B cell (primary cell): ENCODE measurements around the gene PDE3A. TPM values are rescaled to one million over a fixed set of nuclear protein-coding genes. Genes with fewer than 3 reads are reported as not detected.

Experiments
- ATAC-seq: fragments of 200-7000 bp; cut with Tn5 transposase; one replicate; pipeline ENCODE4 v1.10.0; 2021; ENCODE audit warnings: low read depth, mild to moderate bottlenecking, moderate number of reproducible peaks, moderate library complexity
- CTCF ChIA-PET: fragments of 350-600 bp; sonication (Branson Sonifier 250); formaldehyde crosslinking; loops from one replicate; lab custom pipeline; 2021; ENCODE audit warnings: antibody characterized with exemption, inconsistent platforms; lab: Charles Lee
- POLR2A ChIA-PET: fragments of 350-600 bp; sonication (Branson Sonifier 250); formaldehyde crosslinking; loops from one replicate; lab custom pipeline; 2021; ENCODE audit warnings: antibody characterized with exemption; lab: Charles Lee
- DNase-seq: peaks from one replicate; pipeline ENCODE4 v3.0.0; 2013
- H2AFZ ChIP-seq: 2 replicates; pipeline ENCODE4 v1.6.1; 2012; ENCODE audit warnings: mild to moderate bottlenecking, low read depth, low read length; ENCODE audit not compliant: insufficient read depth, poor library complexity, severe bottlenecking
- H3K27ac ChIP-seq, 2 donors: 1 replicate in 1 of 2; 2 replicates in 1 of 2; pipeline ENCODE4 v1.5.1; 2012 to 2013; ENCODE audit warnings: low read length in 2 of 2, mild to moderate bottlenecking in 2 of 2, moderate library complexity in 1 of 2
- H3K27me3 ChIP-seq, 4 experiments: fragments of 200-600 bp in 1 of 4; sonication (generic) in 1 of 4; replicated peaks in 1 of 4; 1 replicate in 2 of 4; 2 replicates in 2 of 4; pipeline versions ENCODE4 v1.6.1 to v1.7.0; 2013 to 2016; ENCODE audit warnings: low read length in 3 of 4, mild to moderate bottlenecking in 2 of 4, mixed read lengths in 1 of 4, moderate library complexity in 1 of 4; ENCODE audit not compliant: insufficient read depth in 4 of 4, control insufficient read depth in 3 of 4; ENCODE audit errors: control extremely low read depth in 1 of 4
- H3K36me3 ChIP-seq, 2 experiments: replicated peaks in 1 of 2; 1 replicate in 1 of 2; 2 replicates in 1 of 2; pipeline versions ENCODE4 v1.6.1 to v1.7.1; 2013; ENCODE audit warnings: low read length in 1 of 2; ENCODE audit not compliant: insufficient read depth in 2 of 2, control insufficient read depth in 1 of 2; ENCODE audit errors: control extremely low read depth in 1 of 2, extremely low read depth in 1 of 2
- H3K4me1 ChIP-seq, 2 donors: fragments of 200-600 bp in 1 of 2; sonication (generic) in 1 of 2; 1 replicate in 1 of 2; 2 replicates in 1 of 2; pipeline versions ENCODE4 v1.5.1 to v1.6.1; 2013 to 2017; ENCODE audit warnings: low read length in 2 of 2; ENCODE audit not compliant: control insufficient read depth in 2 of 2, insufficient read depth in 2 of 2
- H3K4me2 ChIP-seq: replicated peaks from 2 replicates; pipeline ENCODE3; 2012; ENCODE audit warnings: mild to moderate bottlenecking, low read depth, low read length; ENCODE audit not compliant: poor library complexity, severe bottlenecking
- H3K4me3 ChIP-seq, 5 experiments: fragments of 200-600 bp in 1 of 5; sonication (generic) in 1 of 5; 1 replicate in 3 of 5; 2 replicates in 2 of 5; pipeline versions ENCODE4 v1.5.1 to v1.7.0; 2011 to 2016; ENCODE audit warnings: low read length in 4 of 5, mild to moderate bottlenecking in 4 of 5, low read depth in 2 of 5, control low read depth in 1 of 5, moderate library complexity in 1 of 5; ENCODE audit not compliant: insufficient read depth in 1 of 5; ENCODE audit errors: control extremely low read depth in 1 of 5, extremely low read depth in 1 of 5
- H3K79me2 ChIP-seq: fragments of 200-600 bp; sonication (generic); one replicate; pipeline ENCODE4 v1.6.0; 2016; ENCODE audit warnings: low read length; ENCODE audit not compliant: control insufficient read depth, insufficient read depth
- H3K9ac ChIP-seq: fragments of 200-600 bp; sonication (generic); 2 replicates; pipeline ENCODE4 v1.6.1; 2017; ENCODE audit warnings: mild to moderate bottlenecking, low read length, moderate library complexity
- H3K9me3 ChIP-seq, 3 donors: one replicate each; pipeline versions ENCODE4 v1.6.1 to v1.7.1; 2013; ENCODE audit warnings: low read length in 2 of 3; ENCODE audit not compliant: control insufficient read depth in 2 of 3, insufficient read depth in 1 of 3; ENCODE audit errors: control extremely low read depth in 1 of 3
- H4K20me1 ChIP-seq: 2 replicates; pipeline ENCODE4 v1.6.0; 2012; ENCODE audit warnings: mild to moderate bottlenecking, low read length; ENCODE audit not compliant: insufficient read depth, control insufficient read depth, poor library complexity, severe bottlenecking
- H3K27ac Mint-ChIP-seq: one replicate; pipeline ENCODE4 v1.8.0; 2021; ENCODE audit warnings: mixed read lengths
- H3K27me3 Mint-ChIP-seq: one replicate; pipeline ENCODE4 v1.8.0; 2021; ENCODE audit warnings: mixed read lengths
- H3K4me1 Mint-ChIP-seq: one replicate; pipeline ENCODE4 v1.8.0; 2021; ENCODE audit warnings: mixed read lengths
- H3K4me3 Mint-ChIP-seq: one replicate; pipeline ENCODE4 v1.8.0; 2021; ENCODE audit warnings: mixed read lengths
- H3K9me3 Mint-ChIP-seq: one replicate; pipeline ENCODE4 v1.8.0; 2022; ENCODE audit warnings: mixed read lengths; ENCODE audit not compliant: insufficient read depth
- EZH2 ChIP-seq: IDR thresholded peaks from 2 replicates; pipeline ENCODE4 v1.6.1; 2012; ENCODE audit warnings: borderline replicate concordance, low read depth, mild to moderate bottlenecking, moderate library complexity, low read length; ENCODE audit not compliant: insufficient read depth, poor library complexity, severe bottlenecking
- WGBS: methylation state at CpG from one replicate; pipeline ENCODE4 v1.1.5; 2013; ENCODE audit warnings: missing lambda C conversion rate; ENCODE audit not compliant: insufficient coverage; 5-methylcytosine and 5-hydroxymethylcytosine counted together
- intact Hi-C: fragments of 100-400 bp; cut with micrococcal nuclease; formaldehyde crosslinking; loops from one replicate; pipeline ENCODE4 v1.10.0; 2022
- polyA plus RNA-seq: library from polyadenylated mRNA; depleted of rRNA; stranded (reverse); fragments of >200 nt; gene quantifications from 2 replicates; pipeline ENCODE4 v1.2.3, GENCODE V29; 2012
- total RNA-seq, 2 donors: library from RNA; stranded (reverse); fragments of 120-200 nt in 1 of 2; gene quantifications; 1 replicate in 1 of 2; 2 replicates in 1 of 2; pipeline versions ENCODE4 v1.2.3 to v1.2.4, GENCODE V29; 2013 to 2022
- TF ChIP-seq, protein P1 (sequence below): fragments of 200-600 bp; IDR thresholded peaks from one replicate; pipeline ENCODE4 v1.8.0; 2022; ENCODE audit warnings: antibody characterized with exemption, mild to moderate bottlenecking

The PDE3A gene
- total and polyA plus RNA-seq, 2 donors (not counting 1 experiment from before 2014, with no cell fraction given) = not detected

DNA sequence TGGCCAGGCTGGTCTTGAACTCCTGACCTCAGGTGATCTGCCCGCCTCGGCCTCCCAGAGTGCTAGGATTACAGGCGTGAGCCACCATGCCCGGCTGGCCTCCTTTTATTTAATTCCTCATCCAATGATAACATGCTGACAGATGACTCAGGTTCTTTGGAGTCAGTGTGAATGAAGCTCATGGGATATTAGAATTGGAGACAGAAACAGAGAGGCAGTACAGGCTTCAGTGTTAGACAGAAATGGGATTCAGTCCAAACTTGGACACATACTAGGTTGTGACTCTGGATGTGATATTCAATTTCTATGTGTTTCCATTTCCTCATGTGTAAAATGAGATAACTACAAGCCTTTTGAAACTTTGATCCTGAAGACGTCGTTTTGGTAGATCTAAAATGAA is 47.3 kb downstream of the PDE3A start:
- Histone ChIP-seq H3K4me3 (no peak overlapping the region), H2AFZ (no peak overlapping the region), H3K4me1 (no peaks in the 10 kb centered on the region), H3K27ac (no peak overlapping the region), H3K27me3 (no peaks in the 10 kb centered on the region), H3K9ac (no peak overlapping the region), H3K4me2 (no peak overlapping the region), H4K20me1 (no peaks in the 10 kb centered on the region), H3K36me3 (no peaks in the 10 kb centered on the region), H3K79me2 (no peaks in the 10 kb centered on the region), H3K9me3 (no peaks in the 10 kb centered on the region)
- intact Hi-C loops = no loop called here
- H3K9me3 Mint-ChIP-seq = no peaks in the 10 kb centered on the region
- CTCF ChIA-PET = no interaction called here
- no peak overlapping the region for H3K4me3 Mint-ChIP-seq
- no peaks in the 10 kb centered on the region for H3K4me1 Mint-ChIP-seq
- no peak for DNase-seq
- H3K27me3 Mint-ChIP-seq = no peaks in the 10 kb centered on the region
- WGBS = no CpG with 5 or more reads among the region's 6 CpGs
- no peak overlapping the region for H3K27ac Mint-ChIP-seq
- TF ChIP-seq, protein P1, sequence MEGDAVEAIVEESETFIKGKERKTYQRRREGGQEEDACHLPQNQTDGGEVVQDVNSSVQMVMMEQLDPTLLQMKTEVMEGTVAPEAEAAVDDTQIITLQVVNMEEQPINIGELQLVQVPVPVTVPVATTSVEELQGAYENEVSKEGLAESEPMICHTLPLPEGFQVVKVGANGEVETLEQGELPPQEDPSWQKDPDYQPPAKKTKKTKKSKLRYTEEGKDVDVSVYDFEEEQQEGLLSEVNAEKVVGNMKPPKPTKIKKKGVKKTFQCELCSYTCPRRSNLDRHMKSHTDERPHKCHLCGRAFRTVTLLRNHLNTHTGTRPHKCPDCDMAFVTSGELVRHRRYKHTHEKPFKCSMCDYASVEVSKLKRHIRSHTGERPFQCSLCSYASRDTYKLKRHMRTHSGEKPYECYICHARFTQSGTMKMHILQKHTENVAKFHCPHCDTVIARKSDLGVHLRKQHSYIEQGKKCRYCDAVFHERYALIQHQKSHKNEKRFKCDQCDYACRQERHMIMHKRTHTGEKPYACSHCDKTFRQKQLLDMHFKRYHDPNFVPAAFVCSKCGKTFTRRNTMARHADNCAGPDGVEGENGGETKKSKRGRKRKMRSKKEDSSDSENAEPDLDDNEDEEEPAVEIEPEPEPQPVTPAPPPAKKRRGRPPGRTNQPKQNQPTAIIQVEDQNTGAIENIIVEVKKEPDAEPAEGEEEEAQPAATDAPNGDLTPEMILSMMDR = no peak
- TF ChIP-seq EZH2 = no peak
- POLR2A ChIA-PET = no interaction called here
- ATAC-seq = no peak

DNA sequence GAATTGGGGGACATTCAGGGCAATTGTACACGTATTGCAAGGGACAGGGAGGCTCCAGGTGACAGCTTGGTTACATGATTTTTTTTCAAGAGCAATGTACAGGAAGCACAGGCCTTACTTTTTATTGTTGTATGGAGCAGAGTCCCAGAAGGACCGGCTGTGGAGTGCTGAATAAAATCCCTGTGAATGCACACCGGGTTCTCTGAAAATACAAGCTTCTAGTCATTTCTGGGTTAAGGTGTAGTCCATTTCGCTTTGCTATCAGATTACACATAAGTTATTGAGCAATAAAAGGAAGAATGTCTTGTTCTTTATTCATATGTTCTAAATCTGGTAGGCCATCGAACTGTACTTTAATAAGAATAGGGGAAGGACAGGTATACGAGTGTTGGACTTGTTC is 52.2 kb downstream of the PDE3A start:
- H3K27me3 ChIP-seq = no peaks in the 10 kb centered on the region
- no peak overlapping the region for H3K4me2 ChIP-seq
- no peaks in the 10 kb centered on the region for H4K20me1 ChIP-seq
- ChIA-PET POLR2A (no interaction called here), CTCF (no interaction called here)
- no peak overlapping the region for H3K27ac ChIP-seq
- H3K9me3 Mint-ChIP-seq = no peaks in the 10 kb centered on the region
- no peaks in the 10 kb centered on the region for H3K79me2 ChIP-seq
- WGBS = 91% methylated on average over 5 of the region's 6 CpGs
- H3K36me3 ChIP-seq = no peaks in the 10 kb centered on the region
- H3K27ac Mint-ChIP-seq = no peak overlapping the region
- no peak overlapping the region for H3K9ac ChIP-seq
- ATAC-seq (no peak), DNase-seq (no peak)
- H3K27me3 Mint-ChIP-seq = no peaks in the 10 kb centered on the region
- no peak overlapping the region for H3K4me3 ChIP-seq
- TF ChIP-seq, protein P1 = no peak
- no peak for TF ChIP-seq EZH2
- intact Hi-C loops = no loop called here
- H3K4me1 ChIP-seq = no peaks in the 10 kb centered on the region
- H3K9me3 ChIP-seq = no peaks in the 10 kb centered on the region
- no peak overlapping the region for H3K4me3 Mint-ChIP-seq
- no peaks in the 10 kb centered on the region for H3K4me1 Mint-ChIP-seq
- H2AFZ ChIP-seq = no peak overlapping the region
